Thyroid gland (tissue), 4 donors: ENCODE data around the gene SLC23A2.

Experiments
- CTCF ChIP-seq, 6 experiments: fragments of 200-600 bp in 3 of 6; fragments of 450-650 bp in 3 of 6; sonication (generic) in 3 of 6; IDR thresholded peaks; one replicate each; pipeline ENCODE4 v1.5.1; 2016 to 2019; ENCODE audit warnings: antibody characterized with exemption in 6 of 6, mild to moderate bottlenecking in 2 of 6, inconsistent platforms in 1 of 6, moderate library complexity in 1 of 6
- POLR2A ChIP-seq, 2 donors: fragments of 450-650 bp; IDR thresholded peaks; one replicate each; pipeline ENCODE4 v1.6.1; 2017; ENCODE audit warnings: antibody characterized with exemption in 2 of 2, mild to moderate bottlenecking in 2 of 2, moderate library complexity in 1 of 2

- TF ChIP-seq CTCF (IDR thresholded peaks at IDR 0.05) = no peak
- no peak for TF ChIP-seq POLR2A (IDR thresholded peaks at IDR 0.05)
These were observed 110.0 kb downstream of the SLC23A2 start for GRCh38 chr20:4891190-4891763.
